Upper lobe of right lung (tissue), 1 donor: Measurements from ENCODE around the gene ARHGAP15. TPM values are rescaled to one million over a fixed set of nuclear protein-coding genes. Genes with fewer than 3 reads are reported as not detected.

ENCODE experiments used
- ATAC-seq: fragments of 200-7000 bp; cut with Tn5 transposase; one replicate; pipeline ENCODE4 v1.9.1; 2020; ENCODE audit warnings: mild to moderate bottlenecking, moderate library complexity
- DNase-seq: peaks from one replicate; pipeline ENCODE4 v3.0.0-alpha.2; 2020
- H3K27ac ChIP-seq: fragments of 200-600 bp; one replicate; pipeline ENCODE4 v1.8.0; 2022
- H3K27me3 ChIP-seq: fragments of 200-600 bp; one replicate; pipeline ENCODE4 v1.8.0; 2022; ENCODE audit warnings: mild to moderate bottlenecking
- H3K36me3 ChIP-seq: fragments of 200-600 bp; one replicate; pipeline ENCODE4 v1.8.0; 2022
- H3K4me1 ChIP-seq: fragments of 200-600 bp; one replicate; pipeline ENCODE4 v1.8.0; 2022
- H3K4me3 ChIP-seq: fragments of 200-600 bp; one replicate; pipeline ENCODE4 v1.8.0; 2022; ENCODE audit warnings: mild to moderate bottlenecking
- H3K9me3 ChIP-seq: fragments of 200-600 bp; one replicate; pipeline ENCODE4 v1.8.0; 2022
- intact Hi-C: fragments of 100-400 bp; cut with DNase I; formaldehyde crosslinking; loops from one replicate; pipeline ENCODE4 v1.11.0; 2022
- total RNA-seq: library from RNA; stranded (reverse); fragmentation: NEBNext Ultra II Directional; extraction: Animal tissue kit (Norgen Biotek cat#: 25700); gene quantifications from one replicate; pipeline ENCODE4 v1.2.1, GENCODE V29; 2021
- TF ChIP-seq, protein P1 (sequence below): fragments of 200-600 bp; IDR thresholded peaks from one replicate; pipeline ENCODE4 v1.8.0; 2022; ENCODE audit warnings: antibody characterized with exemption
- donor health status: DM: no; HTN: yes; CAD: no; lungs with severe emphysema.

The ARHGAP15 gene
- total RNA-seq, 1 donor from 2014 or later = 19.2 TPM

DNA sequence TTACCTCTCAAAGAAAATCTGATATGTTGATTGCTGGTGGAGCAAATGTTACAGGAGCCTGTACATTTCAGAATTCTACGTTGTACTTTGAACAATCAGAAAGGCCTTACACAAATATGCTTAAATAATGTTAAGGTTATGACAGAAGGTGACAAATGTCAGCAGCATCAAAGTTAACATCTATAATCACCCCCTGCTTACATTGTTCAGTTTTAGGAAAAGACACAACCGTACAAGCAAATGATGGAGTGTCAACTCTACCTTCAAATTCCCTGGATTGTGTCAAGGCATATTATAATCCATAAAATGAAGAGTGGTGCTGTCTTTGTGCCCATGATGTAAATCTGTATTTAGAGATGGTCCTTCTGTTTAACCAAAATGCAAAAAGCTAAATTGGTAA, 465.5 kb downstream of the ARHGAP15 start:
- no peak overlapping the region for H3K27ac ChIP-seq
- ATAC-seq (no peak), DNase-seq (no peak)
- no peaks in the 10 kb centered on the region for H3K36me3 ChIP-seq
- H3K9me3 ChIP-seq = no peaks in the 10 kb centered on the region
- H3K4me1 ChIP-seq = no peaks in the 10 kb centered on the region
- intact Hi-C loops = no loop called here
- H3K27me3 ChIP-seq = no peaks in the 10 kb centered on the region
- TF ChIP-seq, protein P1, sequence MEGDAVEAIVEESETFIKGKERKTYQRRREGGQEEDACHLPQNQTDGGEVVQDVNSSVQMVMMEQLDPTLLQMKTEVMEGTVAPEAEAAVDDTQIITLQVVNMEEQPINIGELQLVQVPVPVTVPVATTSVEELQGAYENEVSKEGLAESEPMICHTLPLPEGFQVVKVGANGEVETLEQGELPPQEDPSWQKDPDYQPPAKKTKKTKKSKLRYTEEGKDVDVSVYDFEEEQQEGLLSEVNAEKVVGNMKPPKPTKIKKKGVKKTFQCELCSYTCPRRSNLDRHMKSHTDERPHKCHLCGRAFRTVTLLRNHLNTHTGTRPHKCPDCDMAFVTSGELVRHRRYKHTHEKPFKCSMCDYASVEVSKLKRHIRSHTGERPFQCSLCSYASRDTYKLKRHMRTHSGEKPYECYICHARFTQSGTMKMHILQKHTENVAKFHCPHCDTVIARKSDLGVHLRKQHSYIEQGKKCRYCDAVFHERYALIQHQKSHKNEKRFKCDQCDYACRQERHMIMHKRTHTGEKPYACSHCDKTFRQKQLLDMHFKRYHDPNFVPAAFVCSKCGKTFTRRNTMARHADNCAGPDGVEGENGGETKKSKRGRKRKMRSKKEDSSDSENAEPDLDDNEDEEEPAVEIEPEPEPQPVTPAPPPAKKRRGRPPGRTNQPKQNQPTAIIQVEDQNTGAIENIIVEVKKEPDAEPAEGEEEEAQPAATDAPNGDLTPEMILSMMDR = no peak
- no peak overlapping the region for H3K4me3 ChIP-seq

DNA sequence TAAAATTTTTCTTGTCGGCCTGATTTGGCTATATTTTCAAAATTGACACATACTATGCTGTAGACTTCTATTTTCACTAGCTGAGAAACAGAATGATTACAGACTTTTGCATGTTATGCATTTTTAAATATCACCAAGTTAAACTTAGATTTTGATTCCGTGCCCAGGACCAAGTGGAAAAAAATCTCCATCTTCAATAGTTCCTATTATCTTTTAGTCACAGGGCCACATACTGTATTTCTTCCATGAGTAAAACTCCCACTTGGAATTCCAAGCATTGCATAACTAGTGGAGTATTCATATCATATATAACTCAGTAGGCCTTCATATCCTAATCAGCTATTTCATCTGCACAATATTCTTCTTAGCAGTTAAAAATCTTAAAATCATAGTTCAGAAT, 470.9 kb downstream of the ARHGAP15 start:
- intact Hi-C loops = no loop called here
- Histone ChIP-seq H3K4me3 (no peak overlapping the region), H3K36me3 (no peaks in the 10 kb centered on the region), H3K4me1 (no peaks in the 10 kb centered on the region), H3K27me3 (no peaks in the 10 kb centered on the region), H3K27ac (no peak overlapping the region), H3K9me3 (no peaks in the 10 kb centered on the region)
- DNase-seq (no peak), ATAC-seq (no peak)
- TF ChIP-seq, protein P1 = no peak

DNA sequence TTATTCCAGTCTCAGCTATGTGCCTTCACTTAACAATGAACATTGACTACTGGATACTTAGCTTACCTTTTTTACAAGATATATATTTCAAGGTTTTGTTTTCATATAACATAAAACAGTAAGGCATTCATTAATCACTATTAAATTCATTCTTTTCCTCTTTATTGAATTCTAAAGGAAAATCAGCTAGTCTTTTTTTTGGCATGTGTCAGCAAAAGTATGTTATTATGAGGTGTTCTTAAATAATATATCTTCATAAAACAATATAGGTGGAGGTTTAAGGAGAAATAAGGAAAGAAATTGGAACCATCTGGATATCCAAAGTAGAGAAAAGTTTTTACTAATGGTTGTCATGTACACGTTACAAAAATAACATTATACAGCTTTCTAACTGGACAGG, 472.6 kb downstream of the ARHGAP15 start:
- Histone ChIP-seq H3K9me3 (no peaks in the 10 kb centered on the region), H3K4me3 (no peak overlapping the region), H3K27ac (no peak overlapping the region), H3K36me3 (no peaks in the 10 kb centered on the region), H3K27me3 (no peaks in the 10 kb centered on the region), H3K4me1 (peaks cover 6% of the 10 kb centered on the region)
- intact Hi-C loops = no loop called here
- DNase-seq (no peak), ATAC-seq (no peak)
- TF ChIP-seq, protein P1 = no peak

DNA sequence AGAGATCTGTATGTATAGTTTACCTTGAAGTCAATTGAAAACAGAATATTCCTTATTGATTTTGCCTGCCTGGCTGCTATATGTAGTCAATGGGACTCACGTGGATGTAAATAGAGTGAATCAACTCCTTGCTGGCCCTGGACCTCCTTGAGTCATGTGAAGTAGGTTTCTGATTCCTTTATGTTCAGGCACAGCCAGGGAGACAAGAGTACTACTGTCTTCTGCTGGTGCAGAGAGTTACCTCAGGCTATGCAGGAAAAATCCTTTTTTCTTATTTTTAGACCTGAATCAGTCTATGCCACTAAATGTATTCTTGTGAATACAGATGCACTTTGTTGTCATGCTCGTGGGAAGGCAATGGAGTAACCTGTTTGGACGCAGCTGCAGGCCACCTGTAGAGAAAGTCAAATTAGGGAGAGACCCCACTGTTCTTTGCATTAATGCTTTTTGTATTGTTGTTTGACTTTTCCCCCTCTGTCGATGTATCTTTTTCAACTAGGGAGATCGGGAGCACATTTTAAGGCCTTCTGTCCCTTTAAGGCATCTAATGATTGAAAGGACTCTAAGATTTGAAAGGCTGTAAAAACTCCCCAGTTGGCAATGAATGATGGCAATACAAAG, 473.9 kb downstream of the ARHGAP15 start:
- DNase-seq = no peak
- no peak for ATAC-seq
- Histone ChIP-seq H3K27ac (no peak overlapping the region), H3K27me3 (no peaks in the 10 kb centered on the region), H3K36me3 (no peaks in the 10 kb centered on the region), H3K4me1 (peaks cover 15% of the 10 kb centered on the region), H3K9me3 (no peaks in the 10 kb centered on the region), H3K4me3 (no peak overlapping the region)
- TF ChIP-seq, protein P1 = no peak
- intact Hi-C loops = no loop called here

DNA sequence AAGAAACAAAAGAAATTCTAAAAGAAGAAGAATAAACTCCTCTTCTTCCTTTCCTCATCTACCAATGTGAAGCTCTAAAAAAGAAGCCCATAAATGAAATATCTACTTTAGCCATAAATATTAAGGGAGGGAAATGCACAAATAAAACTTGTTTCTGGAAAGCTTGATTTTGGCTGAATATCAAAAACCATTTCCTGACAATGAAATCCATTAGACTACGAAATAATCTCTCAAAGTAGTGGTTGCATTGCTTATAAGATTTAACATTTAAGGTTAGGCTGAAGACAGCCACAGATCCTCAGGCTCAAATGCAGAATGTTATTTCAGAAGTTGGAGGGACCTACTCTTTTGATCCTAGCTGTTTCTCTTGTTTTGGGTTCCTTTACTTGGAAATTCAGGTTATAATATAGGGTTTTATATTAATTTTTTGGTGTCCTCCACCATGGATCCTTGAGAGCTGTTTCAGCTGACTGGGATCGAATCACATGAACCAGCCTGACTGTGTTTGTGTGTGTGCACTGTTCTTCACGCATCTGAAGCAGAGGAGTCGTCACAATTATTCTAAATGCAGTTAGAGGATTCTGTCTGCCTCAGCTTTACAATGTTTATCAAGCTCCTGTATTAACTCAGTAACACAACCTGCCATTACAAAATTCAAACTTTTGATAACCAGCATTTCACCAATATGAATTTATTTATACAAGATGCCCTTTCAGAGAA, 474.8 kb downstream of the ARHGAP15 start:
- Histone ChIP-seq H3K9me3 (no peaks in the 10 kb centered on the region), H3K27me3 (no peaks in the 10 kb centered on the region), H3K4me1 (peaks cover 15% of the 10 kb centered on the region), H3K36me3 (no peaks in the 10 kb centered on the region), H3K4me3 (no peak overlapping the region), H3K27ac (no peak overlapping the region)
- DNase-seq (no peak), ATAC-seq (no peak)
- TF ChIP-seq, protein P1 = no peak
- intact Hi-C loops = no loop called here
